Hematopoietic multipotent progenitor cell treated with erythropoietin and hydrocortisone succinate and interleukin-3 and kit ligand, for 17 days (in vitro differentiated cells): ENCODE results near the gene IKZF5.
A peak's percentile ranks its signal among the peaks of the same experiment; 100 is the strongest.

Source experiments
- DNase-seq: peaks from one replicate; pipeline ENCODE4 v3.0.0-alpha.2; 2015; ENCODE audit warnings: low spot score

The IKZF5 gene

DNA sequence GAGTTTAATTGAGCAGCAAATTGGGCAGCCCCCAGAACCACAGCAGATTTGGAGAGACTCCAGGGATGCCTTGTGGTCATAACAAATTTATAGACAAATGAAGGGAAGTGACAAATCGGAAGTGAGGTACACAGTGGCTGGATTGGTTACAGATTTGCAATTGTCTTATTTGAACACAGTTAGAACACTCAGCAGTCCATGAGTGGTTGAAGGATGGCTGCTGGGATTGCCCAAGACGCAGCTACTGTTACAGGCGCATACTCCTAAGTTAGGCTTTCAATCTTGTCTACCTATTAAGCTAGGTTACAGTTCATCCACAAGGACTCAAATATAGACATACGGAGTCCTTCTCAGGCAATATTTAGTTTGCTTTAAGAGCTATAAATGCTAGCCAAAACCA is 7.6 kb upstream of the IKZF5 start:
- no peak for DNase-seq

DNA sequence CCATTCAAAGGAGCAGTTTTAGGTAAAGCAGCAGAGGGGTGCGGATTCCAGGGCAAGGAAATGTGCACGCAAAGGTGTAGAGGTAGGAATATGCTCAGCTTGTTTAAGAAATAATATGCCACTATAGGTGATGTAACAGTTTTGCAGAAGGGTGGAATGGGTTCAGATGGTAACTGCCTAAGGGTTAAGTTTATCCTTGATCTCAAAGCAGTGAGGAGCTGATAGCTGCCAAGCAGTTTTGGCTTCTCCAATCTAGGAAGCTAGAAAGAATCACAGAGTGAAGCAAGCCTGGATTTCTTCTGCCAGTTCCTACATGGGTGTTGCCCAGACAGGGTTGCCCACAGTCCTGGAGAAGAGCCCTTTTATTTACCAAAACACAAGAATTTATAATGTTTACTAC is 6.2 kb upstream of the IKZF5 start:
- no peak for DNase-seq

- no peak for DNase-seq
Observed at GRCh38 chr10:123013456-123014419, 5.1 kb upstream of the IKZF5 start.

- no peak for DNase-seq
Observed at GRCh38 chr10:123011987-123012386, 3.4 kb upstream of the IKZF5 start.

GRCh38 chr10:123009105-123009820 is 668 bp upstream of the IKZF5 start:
- DNase-seq = peak; percentile 45

DNA sequence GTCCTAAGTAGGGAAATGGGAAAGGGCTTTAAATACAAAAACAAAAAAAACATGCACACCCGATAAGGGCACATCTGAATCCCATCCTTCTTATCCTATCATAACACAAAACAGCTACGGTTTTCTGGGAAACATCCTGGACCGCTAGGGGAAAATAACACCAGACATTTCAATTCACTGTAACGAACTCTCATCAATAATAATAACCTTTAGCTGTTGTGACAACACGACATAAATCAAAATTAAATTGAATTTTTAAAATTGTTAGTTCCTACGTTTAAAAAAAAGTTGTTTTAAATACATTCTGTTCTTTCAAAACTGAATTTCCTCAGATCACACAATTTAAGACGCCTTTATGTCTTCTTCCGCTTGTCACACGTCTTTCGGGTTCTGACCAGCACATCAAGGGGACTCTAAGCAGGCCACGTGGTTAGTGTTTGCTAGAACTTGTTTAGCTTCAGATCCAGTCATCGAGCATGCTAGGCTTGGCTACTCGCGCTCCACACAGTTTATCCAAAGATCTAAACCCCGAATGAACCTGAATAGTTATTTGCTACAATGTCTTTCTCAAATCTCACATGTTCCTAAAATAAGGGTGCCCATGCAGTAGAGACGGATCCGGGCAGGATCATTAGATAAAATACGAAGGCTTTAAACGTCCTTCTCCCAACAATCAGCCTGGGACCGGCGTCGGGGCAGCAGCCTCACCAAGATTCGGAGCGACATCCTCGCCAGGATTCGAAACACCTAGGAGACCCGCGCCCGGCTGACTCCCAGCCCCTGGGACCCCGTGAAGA is 839 bp downstream of the IKZF5 start:
- DNase-seq = peak; percentile 76

DNA sequence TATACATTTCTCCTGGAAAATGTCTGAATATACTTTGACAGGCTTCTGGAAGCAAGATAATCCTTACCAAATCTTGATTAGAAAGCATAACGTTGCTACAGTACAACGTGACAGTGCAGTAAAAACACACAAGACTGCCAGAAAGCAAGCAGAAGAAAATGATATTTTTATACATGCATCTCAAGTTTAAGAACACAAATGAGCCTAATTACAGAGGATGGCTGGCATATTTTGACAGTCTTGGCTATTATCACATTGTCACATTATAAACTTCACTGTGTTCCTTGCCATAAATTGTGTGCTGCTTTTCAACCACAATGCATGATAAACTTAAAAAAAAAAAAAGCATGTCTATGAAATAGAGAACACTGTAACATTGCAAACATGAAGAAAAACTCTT is 4.3 kb downstream of the IKZF5 start:
- no peak for DNase-seq

- no peak for DNase-seq
Observed at GRCh38 chr10:123001370-123001769, 7.2 kb downstream of the IKZF5 start.

GRCh38 chr10:123000155-123000554 is 8.4 kb downstream of the IKZF5 start:
- DNase-seq = no peak

- no peak for DNase-seq
Observed at GRCh38 chr10:122999347-122999746, 9.2 kb downstream of the IKZF5 start.

- DNase-seq = no peak
Observed at GRCh38 chr10:122998934-122999333, 9.7 kb downstream of the IKZF5 start.

DNA sequence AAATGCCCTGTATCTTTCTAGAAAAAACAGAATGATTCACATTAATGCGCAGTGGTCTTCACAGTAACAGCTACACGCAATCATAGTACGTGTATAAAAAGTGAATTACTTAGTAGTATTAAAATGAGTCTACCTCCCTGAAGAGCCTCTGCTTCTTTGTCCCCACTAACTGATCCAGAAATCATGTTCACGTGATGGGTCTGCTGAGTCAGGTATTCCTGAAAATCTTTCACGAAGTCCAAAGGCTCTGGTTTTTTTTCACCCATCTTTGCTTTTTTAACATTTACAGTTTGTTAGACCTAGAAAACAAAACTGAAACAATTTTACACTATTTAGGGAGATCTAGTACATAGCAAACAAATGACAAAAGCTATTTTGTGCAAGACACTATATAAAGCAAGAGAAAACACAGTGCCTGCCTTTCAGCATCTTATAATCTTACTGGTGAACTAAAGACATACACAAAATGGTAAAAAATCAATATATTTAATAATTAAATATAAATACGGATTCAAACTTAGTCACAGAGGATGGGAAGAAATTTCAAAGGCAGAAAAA is 10.2 kb downstream of the IKZF5 start:
- DNase-seq = no peak

- no peak for DNase-seq
Observed at GRCh38 chr10:122997864-122998263, 10.7 kb downstream of the IKZF5 start.

DNA sequence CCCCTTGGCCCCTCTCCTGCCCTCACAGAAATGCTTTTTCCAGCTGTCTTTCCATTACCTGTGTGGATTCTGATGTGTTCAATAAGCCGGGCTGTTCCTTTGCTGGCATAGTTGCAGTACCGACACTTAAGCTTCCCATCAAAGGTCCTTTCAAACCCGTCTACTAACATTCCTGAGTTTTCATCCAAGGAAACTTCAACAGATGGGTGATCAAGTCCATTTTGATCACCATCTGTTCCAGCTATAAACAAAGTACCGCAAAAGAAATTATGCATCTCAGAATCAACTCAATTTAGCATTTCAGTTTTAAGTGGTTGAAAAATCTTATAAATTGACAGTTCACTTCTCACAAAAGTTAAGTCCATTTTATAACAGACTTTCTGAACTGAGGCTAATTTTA is 12.7 kb downstream of the IKZF5 start:
- DNase-seq = no peak

- no peak for DNase-seq
Observed at GRCh38 chr10:122993797-122994336, 14.7 kb downstream of the IKZF5 start.

- no peak for DNase-seq
Observed at GRCh38 chr10:122992031-122992585, 16.5 kb downstream of the IKZF5 start.

DNA sequence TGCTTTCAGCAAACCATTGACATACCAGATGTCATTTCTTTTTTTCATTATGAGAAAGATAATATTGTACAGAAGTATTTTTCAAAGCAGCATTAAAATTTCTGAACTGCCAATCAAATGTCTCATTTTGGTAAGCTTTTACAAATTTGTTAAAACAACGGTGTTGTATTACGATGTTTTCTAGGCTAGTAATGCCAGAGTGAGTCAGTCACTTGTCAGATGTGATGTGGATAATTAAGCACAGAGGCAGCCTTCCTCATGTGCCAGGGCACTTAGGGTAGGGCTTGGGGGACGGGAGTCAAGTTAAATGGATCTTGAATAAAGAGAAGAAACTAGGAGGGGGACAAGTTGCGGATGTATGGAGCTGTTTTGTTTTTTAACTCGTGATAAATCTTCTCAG is 18.3 kb downstream of the IKZF5 start:
- no peak for DNase-seq

GRCh38 chr10:122988501-122988900 is 20.1 kb downstream of the IKZF5 start:
- DNase-seq = no peak

DNA sequence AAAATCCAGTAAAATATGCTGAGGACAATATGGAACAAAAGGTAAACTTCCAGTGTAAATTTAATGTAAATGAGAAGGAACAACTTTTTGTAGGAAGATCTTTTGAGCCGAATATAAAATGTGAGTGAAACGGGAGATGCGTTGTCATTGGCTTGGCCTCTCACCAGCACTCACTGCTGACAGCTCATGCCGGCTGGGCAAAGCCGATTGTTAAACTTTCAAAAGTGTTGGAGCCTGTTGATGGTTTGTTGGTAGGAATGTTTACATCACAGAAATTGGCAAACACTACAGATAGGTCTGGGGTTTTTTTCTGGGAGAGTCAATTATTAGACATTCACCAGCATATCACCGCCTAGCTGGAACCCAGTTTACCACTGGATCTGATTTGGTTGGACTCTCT is 22.3 kb downstream of the IKZF5 start:
- DNase-seq = no peak

DNA sequence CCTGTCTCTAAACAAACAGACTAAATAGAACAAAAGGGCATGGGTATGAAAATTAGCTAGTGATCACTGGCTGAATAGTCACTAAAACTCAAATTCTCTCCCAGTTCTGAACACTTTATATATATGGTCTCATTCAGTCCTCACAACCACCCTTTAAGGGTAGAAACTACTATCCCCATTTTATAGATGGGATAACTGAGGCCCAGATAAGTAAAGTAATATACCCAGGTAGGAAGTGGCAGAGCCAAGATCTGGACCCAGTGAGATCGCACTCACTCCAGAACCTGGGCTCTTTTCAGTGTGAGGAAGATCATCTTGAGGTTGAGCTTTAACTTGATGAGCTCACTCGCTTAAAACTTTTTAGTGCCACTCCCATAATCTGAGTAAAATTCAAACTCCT is 23.9 kb downstream of the IKZF5 start:
- DNase-seq = no peak

DNA sequence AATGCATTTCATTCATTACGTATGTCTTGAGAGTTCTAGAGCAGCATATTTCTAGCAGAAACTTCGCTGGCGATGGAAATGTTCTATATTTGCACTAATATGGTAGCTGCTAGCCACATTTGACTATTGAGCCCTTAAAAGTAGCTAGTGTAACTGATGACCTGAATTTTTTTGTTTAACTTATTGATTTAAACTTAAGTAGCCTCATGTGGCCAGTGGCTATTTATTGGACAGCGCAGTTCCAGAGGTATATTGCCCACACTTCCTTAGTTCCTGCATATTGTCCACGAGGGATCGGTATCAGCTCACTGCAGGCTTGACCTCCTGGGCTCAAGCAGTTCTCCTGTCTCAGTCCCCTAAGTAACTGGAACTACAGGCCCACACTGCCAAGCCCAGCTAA is 24.7 kb downstream of the IKZF5 start:
- DNase-seq = no peak

DNA sequence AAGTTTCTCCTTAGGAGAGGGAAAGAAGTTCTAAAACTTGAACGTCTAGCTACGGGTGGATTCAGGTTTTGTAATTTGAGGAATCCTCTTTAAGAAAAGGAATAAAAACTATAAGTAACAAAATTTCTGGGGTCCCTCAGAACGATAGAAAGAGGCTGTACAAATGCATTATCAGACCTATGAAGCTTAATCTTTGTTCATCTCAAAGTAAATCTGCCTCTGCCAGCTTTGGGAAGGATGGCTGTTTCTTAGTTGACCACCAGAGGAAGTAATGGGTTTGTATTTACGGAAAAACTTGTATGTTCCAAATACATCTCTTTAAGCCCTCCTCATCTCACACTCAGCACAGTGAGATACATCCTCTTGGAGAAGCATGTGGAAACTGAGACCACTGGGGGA is 27.5 kb downstream of the IKZF5 start:
- DNase-seq = peak; percentile 23
